OCI-LY7 (cell line): ENCODE data around the gene PCCA. TPM values are rescaled to one million over a fixed set of nuclear protein-coding genes. Genes with fewer than 3 reads are reported as not detected.

Experiments
- BruUV-seq: library from RNA; stranded (reverse); fragments of 400-500 nt; replicated peaks from 2 replicates; lab custom pipeline; 2021; lab: Mats Ljungman, UMichigan
- CTCF ChIA-PET: fragments of 300-600 bp; sonication (Branson Sonifier 250); formaldehyde crosslinking; loops from one replicate; lab custom pipeline; 2022; ENCODE audit warnings: antibody characterized with exemption; ENCODE audit not compliant: unreplicated experiment; lab: Charles Lee
- POLR2A ChIA-PET: fragments of 300-600 bp; sonication (Branson Sonifier 250); formaldehyde crosslinking; loops from one replicate; lab custom pipeline; 2022; ENCODE audit warnings: antibody characterized with exemption; lab: Charles Lee
- DNase-seq: peaks from one replicate; pipeline ENCODE4 v3.0.0-alpha.2; 2015; ENCODE audit warnings: low spot score
- H2AFZ ChIP-seq: fragments of 200-600 bp; sonication (generic), shearing (Covaris generic); 2 replicates; pipeline ENCODE4 v1.6.1; 2014; ENCODE audit warnings: mild to moderate bottlenecking, antibody characterized with exemption, low read length, moderate library complexity
- H3K27ac ChIP-seq: fragments of 200-600 bp; sonication (generic); 2 replicates; pipeline ENCODE4 v1.5.1; 2014; ENCODE audit warnings: mixed run types, low read depth, mild to moderate bottlenecking, moderate library complexity, low read length, inconsistent platforms; ENCODE audit not compliant: poor library complexity, severe bottlenecking
- H3K36me3 ChIP-seq: fragments of 200-600 bp; sonication (generic); 2 replicates; pipeline ENCODE4 v1.6.1; 2014; ENCODE audit warnings: mild to moderate bottlenecking, antibody characterized with exemption, low read length, moderate library complexity, mixed read lengths; ENCODE audit not compliant: insufficient read depth
- H3K4me1 ChIP-seq: fragments of 200-600 bp; sonication (generic); 2 replicates; pipeline ENCODE4 v1.5.1; 2014; ENCODE audit warnings: mild to moderate bottlenecking, low read length; ENCODE audit not compliant: insufficient read depth, poor library complexity, severe bottlenecking
- H3K4me2 ChIP-seq: fragments of 200-600 bp; sonication (generic); 2 replicates; pipeline ENCODE4 v1.6.1; 2014; ENCODE audit warnings: mild to moderate bottlenecking, low read length
- H3K4me3 ChIP-seq: fragments of 200-600 bp; sonication (generic); 2 replicates; pipeline ENCODE4 v1.5.1; 2014; ENCODE audit warnings: mild to moderate bottlenecking, low read depth, low read length; ENCODE audit not compliant: poor library complexity, severe bottlenecking
- H3K79me2 ChIP-seq: fragments of 200-600 bp; sonication (generic); 2 replicates; pipeline ENCODE4 v1.6.1; 2016; ENCODE audit warnings: low read depth, mild to moderate bottlenecking, low read length, moderate library complexity, mixed read lengths; ENCODE audit not compliant: insufficient read depth
- H3K9me2 ChIP-seq: fragments of 200-600 bp; sonication (generic); 2 replicates; pipeline ENCODE4 v1.6.1; 2016; ENCODE audit warnings: mild to moderate bottlenecking, low read length, mixed read lengths; ENCODE audit not compliant: insufficient read depth
- H3K9me3 ChIP-seq: fragments of 200-600 bp; sonication (generic); 2 replicates; pipeline ENCODE4 v1.6.1; 2014; ENCODE audit warnings: mild to moderate bottlenecking, mixed run types, low read length, mixed read lengths
- H4K20me1 ChIP-seq: fragments of 200-600 bp; sonication (generic); 2 replicates; pipeline ENCODE4 v1.6.1; 2014; ENCODE audit warnings: mild to moderate bottlenecking, antibody characterized with exemption, low read length, moderate library complexity, mixed read lengths; ENCODE audit not compliant: insufficient read depth
- CTCF ChIP-seq: fragments of 200-600 bp; sonication (generic); conservative IDR thresholded peaks from 2 replicates; pipeline ENCODE4 v1.5.1; 2014; ENCODE audit warnings: mild to moderate bottlenecking, antibody characterized with exemption, low read length, moderate library complexity, mixed read lengths
- EZH2phosphoT487 ChIP-seq: fragments of 200-600 bp; sonication (generic); IDR thresholded peaks from 2 replicates; pipeline ENCODE4 v1.6.1; 2018; ENCODE audit warnings: low read depth, borderline replicate concordance, mild to moderate bottlenecking, mixed run types, antibody characterized with exemption, low read length, moderate library complexity, mixed read lengths
- intact Hi-C: fragments of 100-400 bp; cut with micrococcal nuclease; formaldehyde crosslinking; loops from one replicate; pipeline ENCODE4 v1.10.0; 2022; ENCODE audit not compliant: unreplicated experiment
- total RNA-seq, 2 experiments: library from RNA; depleted of rRNA in 1 of 2; stranded (reverse); fragments of >200 nt in 1 of 2; shearing (Covaris generic) in 1 of 2; gene quantifications; 2 replicates each; pipeline ENCODE4 v1.2.3, GENCODE V29; 2014 to 2022

PCCA gene
- total RNA-seq, 2 experiments from 2014 or later, result 2.7 to 7.2 TPM

- intact Hi-C loops, result loop anchor here (10.0 kb wide), 2 partner anchors 865 to 1075 kb away; no protein-coding TSS in a partner anchor
- Histone ChIP-seq H3K4me2 (no peak overlapping the region), H3K27ac (no peak overlapping the region), H3K4me1 (no peaks in the 10 kb centered on the region), H3K9me2 (no peaks in the 10 kb centered on the region), H3K36me3 (no peaks in the 10 kb centered on the region), H3K79me2 (no peaks in the 10 kb centered on the region), H3K4me3 (no peak overlapping the region), H3K9me3 (no peaks in the 10 kb centered on the region), H2AFZ (no peak overlapping the region), H4K20me1 (no peaks in the 10 kb centered on the region)
- ChIA-PET CTCF (no interaction called here), POLR2A (no interaction called here)
- TF ChIP-seq CTCF (no peak), EZH2phosphoT487 (no peak)
- BruUV-seq, result no TSS peak
- DNase-seq, result no peak
These were observed 430.7 kb downstream of the PCCA start for GRCh38 chr13:100519626-100520025.

- no peaks in the 10 kb centered on the region for H3K79me2 ChIP-seq
- ChIA-PET POLR2A (no interaction called here), CTCF (no interaction called here)
- H4K20me1 ChIP-seq, result no peaks in the 10 kb centered on the region
- BruUV-seq, result no TSS peak
- no peak overlapping the region for H2AFZ ChIP-seq
- no peak for TF ChIP-seq EZH2phosphoT487
- H3K9me3 ChIP-seq, result no peaks in the 10 kb centered on the region
- H3K36me3 ChIP-seq, result no peaks in the 10 kb centered on the region
- H3K4me3 ChIP-seq, result no peak overlapping the region
- no peak overlapping the region for H3K4me2 ChIP-seq
- DNase-seq, result no peak
- H3K9me2 ChIP-seq, result no peaks in the 10 kb centered on the region
- intact Hi-C loops, result no loop called here
- no peaks in the 10 kb centered on the region for H3K4me1 ChIP-seq
- H3K27ac ChIP-seq, result no peak overlapping the region
These were observed 432.3 kb downstream of the PCCA start for GRCh38 chr13:100520936-100521850.

- no peaks in the 10 kb centered on the region for H3K4me1 ChIP-seq
- H3K9me2 ChIP-seq, result no peaks in the 10 kb centered on the region
- no peaks in the 10 kb centered on the region for H3K79me2 ChIP-seq
- ChIA-PET POLR2A (no interaction called here), CTCF (interaction anchor here (0.5 kb wide), 1 partner anchor 1006 kb away, joined by 3 read pairs; no protein-coding TSS in a partner anchor)
- no peaks in the 10 kb centered on the region for H3K36me3 ChIP-seq
- no peak overlapping the region for H3K4me3 ChIP-seq
- no peak overlapping the region for H2AFZ ChIP-seq
- H3K27ac ChIP-seq, result no peak overlapping the region
- DNase-seq, result no peak
- BruUV-seq, result no TSS peak
- H3K9me3 ChIP-seq, result no peaks in the 10 kb centered on the region
- intact Hi-C loops, result no loop called here
- H3K4me2 ChIP-seq, result no peak overlapping the region
- no peaks in the 10 kb centered on the region for H4K20me1 ChIP-seq
- no peak for TF ChIP-seq EZH2phosphoT487
- TF ChIP-seq CTCF, result no peak
These were observed 433.1 kb downstream of the PCCA start for GRCh38 chr13:100521851-100522617.
